ENCODE data around the gene FHL3. TPM values are rescaled to one million over a fixed set of nuclear protein-coding genes. Genes with fewer than 3 reads are reported as not detected.
A peak's percentile ranks its signal among the peaks of the same experiment; 100 is the strongest.

FHL3 gene
- total RNA-seq, 1 experiment from 2014 or later: 1.2 TPM

DNA sequence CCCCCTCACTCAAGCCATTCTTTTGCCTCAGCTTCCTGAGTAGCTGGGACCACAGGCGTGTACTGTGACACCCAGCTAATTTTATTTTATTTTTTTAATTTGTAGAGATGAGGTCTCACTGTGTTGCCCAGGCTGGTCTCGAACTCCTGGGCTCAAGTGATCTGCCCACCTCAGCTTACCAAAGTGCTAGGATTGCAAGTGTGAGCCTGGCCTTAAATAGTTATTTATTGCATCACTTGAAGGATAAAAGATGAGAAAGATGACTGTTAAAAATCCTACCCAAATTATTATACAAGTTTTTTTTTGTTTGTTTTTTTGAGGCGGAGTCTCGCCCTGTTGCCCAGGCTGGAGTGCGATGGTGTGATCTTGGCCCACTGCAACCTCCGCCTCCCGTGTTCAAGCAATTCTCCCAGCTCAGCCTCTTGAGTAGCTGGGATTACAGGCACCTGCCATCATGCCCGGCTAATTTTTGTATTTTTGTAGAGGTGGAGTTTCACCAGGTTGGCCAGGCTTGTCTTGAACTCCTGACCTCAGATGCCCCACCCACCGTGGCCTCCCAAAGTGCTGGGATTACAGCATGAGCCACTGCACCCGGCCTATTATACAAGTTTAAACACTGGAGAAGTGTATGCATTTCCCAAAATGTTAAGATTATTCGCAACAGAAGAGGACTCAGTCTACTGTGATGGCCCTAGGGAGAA lies 9.6 kb upstream of the FHL3 start:
- no peak for DNase-seq (ENCODE audit: extremely low read depth, low read depth)

DNA sequence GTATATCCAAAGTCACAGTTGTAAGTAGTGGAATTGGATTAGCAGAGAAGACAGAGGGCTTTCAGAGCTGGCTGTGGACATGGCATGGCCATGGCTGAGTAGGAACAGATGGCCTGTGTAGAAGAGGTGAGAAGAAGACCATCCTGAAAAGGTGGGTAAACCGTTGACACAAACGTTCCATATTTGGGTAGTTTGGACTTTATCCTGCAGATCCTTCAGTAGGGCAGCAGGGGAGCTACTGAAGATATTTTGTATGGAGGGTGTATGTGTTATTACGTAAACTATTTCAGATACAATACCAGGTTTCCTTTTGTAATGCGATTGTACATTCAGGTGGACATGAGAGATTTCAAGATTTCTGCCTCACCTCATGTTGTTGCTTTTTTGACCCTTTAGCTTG lies 8.9 kb upstream of the FHL3 start:
- DNase-seq (ENCODE audit: extremely low read depth, low read depth): no peak

DNA sequence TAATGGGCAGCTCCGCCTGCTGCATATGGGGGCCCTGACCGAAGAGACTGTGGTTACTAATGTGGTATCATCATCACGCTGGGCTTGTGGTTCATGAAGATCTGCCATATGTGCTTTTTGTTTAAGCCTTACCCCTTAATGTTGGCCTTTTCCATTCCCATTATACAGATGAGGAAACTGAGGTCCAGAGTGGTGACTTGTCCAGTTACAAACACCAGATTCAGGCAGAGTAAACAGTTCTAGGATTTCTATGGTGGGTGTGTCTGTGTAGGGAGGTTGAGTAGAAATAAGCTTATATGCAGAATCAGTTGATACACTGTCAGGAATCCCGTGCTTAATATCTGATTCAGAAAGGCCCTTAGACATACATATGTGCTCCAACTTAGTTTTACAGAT lies 7.9 kb upstream of the FHL3 start:
- DNase-seq (ENCODE audit: extremely low read depth, low read depth): no peak

DNA sequence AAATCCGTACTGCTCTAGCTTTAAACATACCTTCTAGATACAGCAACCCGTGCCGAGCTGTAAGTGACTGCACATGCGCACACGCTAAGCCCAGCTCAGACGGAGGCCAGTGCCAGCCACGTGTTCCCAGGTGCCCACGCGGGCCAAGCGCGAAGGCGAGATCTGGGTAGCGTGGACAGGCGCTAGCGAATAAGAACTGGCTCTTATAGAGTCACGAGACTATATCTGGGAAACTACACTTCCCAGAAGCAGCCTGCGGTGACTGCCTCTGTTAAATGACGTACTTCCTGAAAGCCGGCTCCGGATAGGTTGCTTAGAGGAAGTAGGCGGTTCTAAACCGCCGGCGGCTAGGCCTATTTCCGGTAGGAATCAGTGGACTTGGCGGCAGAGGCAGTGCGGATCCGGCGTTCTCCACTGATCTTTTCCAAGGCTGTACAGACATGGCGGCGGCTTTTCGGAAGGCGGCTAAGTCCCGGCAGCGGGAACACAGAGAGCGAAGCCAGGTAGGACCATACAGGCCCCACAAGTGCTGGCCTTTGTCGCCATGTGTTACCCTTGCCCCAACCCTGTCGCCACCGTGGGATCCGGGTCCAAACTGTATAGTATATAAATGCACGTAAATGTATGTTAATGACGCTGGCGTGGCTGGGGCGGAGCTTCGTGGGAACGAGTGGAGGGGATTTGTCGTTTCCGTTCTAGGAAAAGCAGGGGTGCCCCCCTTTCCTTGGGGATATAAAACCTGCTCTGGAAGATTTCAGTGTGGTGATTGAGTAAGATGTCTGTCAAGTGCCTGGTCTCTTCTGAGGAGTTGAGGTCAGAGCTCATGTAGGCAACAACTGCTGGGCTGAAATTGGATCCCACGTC lies 7.3 kb upstream of the FHL3 start, which contains the start of gene UTP11:
Gene UTP11 (plus strand): TSS at position 372 of the 864 bp plus-strand sequence. CDS start 69 bp downstream, at position 441.
- DNase-seq (ENCODE audit: extremely low read depth, low read depth): peak; percentile 97

DNA sequence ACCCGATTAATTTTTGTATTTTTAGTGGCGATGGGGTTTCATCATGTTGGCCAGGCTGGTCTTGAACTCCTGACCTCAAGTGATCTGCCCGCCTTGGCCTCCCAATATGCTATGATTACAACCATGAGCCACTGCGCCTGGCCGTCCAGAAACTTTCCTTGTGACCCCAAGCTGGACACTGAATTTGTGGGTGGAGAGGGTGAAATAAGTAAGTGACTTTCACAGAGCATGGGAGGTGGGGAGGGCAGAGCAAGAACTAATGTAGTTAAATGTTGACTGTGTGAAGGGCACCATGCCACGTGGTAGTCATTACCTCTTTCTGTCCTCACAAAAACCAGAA lies 4.5 kb upstream of the FHL3 start:
- no peak for DNase-seq (ENCODE audit: extremely low read depth, low read depth)

DNA sequence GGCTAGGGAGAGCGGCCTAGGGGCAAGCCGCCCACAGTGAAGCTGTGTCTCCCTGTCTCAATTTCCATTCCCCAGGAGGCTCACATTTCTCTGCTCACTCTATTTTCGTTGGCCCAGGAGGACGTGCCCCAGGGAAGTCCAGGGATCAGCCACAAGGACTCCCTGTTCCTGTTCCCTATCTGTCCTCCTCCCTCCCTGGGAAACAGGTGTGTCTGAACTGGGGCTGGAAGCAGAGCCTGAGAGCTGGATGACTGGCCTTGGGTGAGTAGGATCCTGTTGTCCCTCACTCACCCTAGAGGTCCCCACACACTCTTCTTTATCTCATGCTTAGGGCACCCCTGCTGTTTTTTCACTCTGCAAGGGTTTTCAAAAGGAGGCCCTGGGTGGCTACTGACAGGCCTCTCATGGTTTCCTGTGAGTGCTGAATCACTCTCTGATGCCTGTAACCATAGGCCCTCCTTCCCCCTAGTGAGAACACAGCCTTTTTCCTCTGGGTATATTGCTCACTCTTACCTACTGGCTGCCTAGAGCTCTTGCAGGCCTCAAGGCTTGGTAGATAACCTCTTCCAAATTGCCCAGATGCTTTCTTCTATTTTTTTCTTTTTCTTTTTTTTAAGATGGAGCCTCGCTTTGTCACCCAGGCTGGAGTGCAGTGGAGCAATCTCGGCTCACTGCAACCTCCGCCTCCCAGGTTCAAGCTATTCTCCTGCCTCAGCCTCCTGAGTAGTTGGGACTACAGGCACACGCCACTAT lies 4.0 kb upstream of the FHL3 start:
- DNase-seq (ENCODE audit: extremely low read depth, low read depth): no peak

DNA sequence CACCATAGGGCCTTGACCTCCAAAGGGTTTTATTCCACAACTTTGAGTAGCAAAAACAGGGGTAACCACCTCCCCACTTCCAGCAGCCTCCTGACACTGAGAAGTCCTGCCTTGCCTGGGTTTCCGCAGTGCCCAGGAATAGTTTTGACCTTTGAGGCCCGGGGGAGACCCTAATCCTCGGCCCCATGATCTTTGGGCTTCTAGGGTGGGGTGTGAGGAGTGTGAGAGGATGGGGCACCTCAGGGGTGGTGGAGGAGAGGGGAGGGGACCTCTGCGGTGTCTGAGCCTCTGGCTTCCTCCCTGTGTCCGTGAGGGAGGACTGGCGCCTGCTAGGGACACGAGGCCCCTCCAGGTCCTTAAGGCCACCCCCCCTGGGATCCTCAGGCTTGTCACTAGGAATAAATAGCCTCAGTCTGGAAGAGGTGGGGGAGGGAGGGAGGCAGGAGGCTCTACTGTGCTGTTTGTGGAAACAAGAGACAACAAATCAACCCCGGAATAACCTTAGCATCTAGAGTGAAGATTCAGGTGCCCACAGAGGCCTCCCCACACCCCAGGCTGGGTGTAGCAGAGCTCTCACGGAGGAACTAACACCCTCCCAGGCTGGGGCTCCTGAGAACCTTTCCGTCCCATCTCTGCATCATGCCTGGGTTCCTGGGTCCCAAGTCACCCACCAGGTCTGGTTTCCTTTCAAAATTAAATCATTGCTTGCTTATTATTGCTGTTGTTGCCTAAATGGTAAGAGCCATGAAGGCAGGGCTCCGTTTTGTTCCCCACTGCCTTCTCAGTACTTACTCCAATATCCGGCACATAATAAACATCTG lies 904 bp upstream of the FHL3 start:
- DNase-seq (ENCODE audit: extremely low read depth, low read depth): no peak

DNA sequence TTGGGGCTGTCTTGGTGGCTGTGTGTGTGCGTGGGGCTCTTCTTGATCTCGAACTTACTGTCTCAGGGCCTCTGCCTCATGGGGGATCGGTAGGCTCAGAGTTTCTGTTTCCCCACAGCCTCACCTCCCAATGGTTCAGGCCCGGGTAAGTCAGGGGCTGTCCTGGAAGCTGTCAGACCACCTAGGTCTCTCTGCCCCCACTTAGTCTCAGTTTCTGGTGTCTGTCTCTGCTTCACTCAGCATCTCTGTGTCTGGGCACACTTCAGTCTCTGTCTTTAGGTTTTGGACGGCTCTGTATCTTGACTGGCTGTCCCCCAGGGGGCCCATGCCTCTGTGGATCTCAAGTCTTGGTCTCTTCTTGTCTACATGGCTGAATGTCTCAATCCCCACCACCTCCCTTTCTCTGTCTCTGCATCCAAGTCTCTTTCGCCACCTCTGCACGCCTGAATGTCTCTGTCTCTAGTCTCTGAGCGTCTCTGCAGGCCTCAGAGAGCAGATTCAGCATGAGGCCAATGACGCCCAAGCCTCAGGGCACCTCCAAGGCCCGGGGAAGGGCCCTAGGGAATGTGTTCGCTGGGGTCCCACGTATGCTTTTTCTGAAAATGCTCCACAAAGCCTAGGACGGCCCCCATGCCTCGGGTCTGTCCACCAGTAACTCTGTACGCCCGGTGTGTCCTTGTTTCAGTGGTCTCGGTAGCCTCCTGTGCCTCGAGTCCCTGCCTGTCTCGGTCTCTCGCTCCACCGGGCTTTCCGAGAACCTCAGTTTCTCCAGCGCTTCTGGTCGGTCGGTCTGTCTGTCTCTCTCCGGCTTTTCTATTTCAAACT lies 818 bp downstream of the FHL3 start:
- DNase-seq (ENCODE audit: extremely low read depth, low read depth): no peak

DNA sequence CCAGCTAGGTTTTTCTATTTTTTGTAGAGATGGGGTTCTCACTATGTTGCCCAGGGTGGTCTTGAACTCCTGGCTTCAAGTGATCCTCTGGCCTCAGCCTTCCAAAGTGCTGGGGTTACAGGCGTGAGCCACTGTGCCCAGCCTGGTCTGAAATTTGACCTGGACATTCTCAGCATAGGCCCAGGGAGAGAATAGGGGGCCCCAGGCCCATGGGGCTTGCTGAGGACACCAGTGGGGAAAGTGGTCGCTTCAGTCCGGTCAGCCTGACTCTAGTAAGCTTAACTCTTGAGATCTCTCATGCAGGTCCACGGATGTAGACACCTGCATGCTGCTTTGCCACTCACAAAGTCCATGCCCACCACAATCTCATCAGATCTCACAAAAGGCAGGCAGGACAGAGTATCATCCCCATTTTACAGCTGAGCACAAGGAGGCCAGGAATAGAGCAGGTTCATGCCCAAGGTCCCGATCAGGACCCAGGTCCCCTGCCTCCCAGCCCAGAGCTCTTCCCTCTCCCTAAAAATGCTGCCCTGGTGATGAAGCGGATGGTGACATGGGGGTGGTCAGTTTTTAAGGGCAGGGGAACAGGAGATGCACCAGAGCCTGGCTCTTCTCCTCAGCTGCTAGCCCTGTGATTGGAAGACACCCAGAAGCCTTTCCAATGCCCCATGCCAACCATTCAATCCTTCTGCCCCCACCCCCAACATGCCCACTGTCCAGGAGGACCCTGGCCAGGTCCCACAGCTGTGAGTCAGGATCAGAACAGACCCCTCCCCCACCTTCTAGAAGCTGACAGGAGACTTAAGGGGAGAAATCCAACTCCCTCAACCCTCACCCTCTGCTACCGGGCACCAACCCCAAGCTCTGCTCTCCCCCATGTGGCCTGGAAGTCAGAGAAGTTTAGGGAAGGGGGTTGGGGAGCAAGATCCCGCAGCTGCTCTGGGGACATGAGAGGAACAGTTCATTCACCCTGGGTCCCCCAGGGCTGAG lies 1.8 kb downstream of the FHL3 start:
- DNase-seq (ENCODE audit: extremely low read depth, low read depth): no peak

DNA sequence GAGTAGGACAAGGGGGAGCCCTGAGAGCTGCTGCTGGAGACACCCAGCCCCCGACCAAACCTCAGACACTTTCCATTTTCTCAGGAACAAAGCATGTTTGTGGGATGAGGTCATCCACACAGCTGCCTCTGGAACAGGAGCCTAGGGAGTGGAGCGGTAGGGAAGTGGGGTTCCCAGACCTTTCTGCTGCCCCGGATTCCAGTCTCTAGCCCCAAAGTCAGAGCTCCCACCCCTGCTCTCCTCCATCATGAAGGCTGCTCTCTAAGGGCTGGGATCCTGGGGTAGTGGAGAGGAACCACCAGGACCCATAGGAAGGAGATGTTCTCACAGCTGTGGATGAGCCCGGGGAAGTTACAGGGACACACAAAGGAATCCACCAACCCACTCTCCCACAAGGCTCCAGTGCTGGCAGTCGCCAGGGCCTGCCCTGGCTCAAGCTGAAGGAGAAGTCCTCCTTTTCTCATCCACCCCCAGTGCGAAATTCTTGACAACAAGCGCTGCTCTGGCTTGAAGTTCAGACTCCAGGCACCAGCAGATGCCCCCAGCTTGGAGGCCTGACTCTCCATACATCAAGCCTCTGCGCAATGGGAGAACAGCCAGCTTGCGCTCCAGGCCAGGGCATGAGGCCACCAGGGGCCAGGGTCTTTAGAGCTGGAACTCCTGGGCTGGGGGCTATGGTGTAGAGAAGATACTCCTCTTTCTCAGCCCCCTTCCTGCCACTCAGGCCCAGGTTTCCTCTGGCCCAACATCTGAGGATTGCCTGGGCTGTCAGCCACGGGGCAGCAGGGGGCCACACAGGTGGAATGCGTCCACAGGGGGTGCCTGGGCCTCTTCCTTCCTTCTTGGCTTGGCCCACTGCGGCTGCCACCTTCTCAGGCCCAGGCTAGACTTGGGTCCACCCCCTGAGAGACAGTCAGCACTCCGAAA lies 4.5 kb downstream of the FHL3 start:
- no peak for DNase-seq (ENCODE audit: extremely low read depth, low read depth)

DNA sequence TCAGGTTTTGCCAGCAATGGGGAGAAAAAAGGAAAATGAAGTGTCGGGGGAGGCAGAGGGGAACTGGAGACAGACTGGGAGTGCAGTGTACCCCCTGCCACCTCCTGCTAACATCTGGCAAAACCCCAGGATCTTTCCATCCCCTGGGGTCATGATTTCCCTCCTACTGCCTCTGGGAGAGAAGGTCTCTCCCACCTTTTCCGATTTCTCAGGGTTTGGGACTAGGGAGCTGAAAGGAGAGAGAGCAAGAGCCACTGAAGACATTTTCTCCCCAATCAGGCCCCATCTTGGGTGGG lies 5.1 kb downstream of the FHL3 start:
- DNase-seq (ENCODE audit: extremely low read depth, low read depth): no peak

DNA sequence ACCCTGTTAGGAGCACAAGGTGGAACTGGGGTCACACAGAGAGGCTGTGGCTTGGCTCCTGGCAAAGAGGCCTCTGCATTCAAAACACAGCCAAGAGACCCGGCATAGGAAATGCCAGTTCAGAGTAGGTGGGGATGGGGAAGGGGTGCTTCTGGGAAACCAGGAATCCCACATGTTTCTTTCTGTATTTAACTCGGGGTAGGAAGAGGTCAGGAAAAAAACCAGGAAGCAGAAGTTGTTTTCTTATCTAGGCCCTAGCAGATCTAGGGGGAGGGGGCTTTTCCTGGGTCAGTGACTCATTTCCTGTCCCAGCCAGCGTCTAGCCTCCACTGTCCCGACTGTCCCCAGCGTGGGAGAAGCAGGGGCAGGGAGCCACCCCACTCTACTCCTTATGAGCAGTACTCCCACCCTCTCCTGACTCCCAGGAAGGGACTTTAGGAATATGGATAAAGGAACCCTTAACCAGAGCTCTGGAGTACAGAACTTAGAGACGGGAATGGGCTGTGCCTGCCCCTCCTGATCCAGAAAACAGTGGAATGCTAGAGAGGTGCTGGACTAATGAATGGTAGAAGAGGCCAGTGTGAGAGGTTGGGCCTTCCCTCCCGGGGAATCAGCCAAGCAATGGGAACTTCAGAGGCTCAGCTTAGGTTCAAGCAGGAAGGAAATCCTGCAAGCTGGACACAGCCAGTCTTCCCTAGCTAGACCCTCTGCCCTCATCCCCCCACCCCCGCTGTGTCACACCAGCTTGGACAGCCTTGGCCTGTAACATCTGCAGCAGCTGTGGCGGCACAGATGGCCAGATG lies 5.7 kb downstream of the FHL3 start:
- no peak for DNase-seq (ENCODE audit: extremely low read depth, low read depth)

DNA sequence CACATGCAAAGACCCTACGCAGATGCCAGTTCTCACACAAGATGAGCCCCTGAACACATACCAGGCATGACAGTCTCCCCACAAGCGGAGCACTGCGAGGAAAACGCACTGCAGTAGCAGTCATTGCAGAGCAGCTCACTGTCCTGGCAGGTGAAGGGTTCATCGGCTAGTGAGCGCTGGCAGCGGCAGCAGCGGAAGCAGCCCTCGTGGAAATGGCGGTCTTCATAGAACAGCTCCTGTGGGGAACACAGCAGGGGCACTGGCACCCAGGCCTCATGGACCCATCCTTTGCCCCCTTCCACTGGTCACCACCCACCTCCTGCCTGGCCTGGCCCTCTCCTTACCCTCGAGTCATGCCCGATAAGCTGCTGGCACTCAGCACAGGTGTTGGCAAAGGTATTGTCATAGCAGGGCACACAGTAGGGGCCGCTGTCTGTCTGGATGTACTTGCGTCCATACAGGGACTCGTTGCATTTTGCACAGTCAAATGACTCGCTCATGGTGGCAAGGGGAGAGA lies 6.3 kb downstream of the FHL3 start:
- no peak for DNase-seq (ENCODE audit: extremely low read depth, low read depth)

DNA sequence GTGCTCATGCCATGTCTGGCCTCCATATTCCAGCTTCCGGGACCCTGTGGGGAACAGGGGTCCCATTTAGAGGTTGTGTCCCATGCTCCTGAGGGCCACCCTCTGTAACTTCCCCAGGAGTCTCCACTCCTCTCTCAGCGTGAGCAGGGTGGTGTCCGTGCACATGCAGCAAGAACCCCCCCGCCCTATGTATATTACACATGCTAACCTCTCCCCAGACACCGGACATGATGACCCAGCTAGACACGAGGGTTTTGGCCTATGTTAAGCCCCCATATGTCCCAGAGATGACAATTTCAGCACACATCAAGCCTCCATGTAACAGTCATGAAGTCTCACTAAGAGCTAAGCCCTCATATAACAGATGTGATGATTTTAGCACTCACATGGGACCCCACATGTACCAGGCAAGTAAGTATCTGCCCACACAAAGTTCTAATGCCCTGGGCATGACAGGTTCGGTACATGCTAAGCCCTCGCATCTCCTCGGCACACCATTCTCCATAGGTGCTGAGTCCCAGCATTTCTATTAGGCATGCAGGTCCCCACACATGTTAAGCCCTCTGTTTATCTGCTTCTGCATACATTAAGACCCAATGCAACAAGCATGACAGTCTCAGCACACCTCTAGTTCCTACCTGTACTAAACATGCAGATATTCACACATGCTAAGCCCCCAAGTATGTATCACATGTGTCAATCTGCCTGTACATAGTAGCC lies 7.1 kb downstream of the FHL3 start:
- no peak for DNase-seq (ENCODE audit: extremely low read depth, low read depth)

DNA sequence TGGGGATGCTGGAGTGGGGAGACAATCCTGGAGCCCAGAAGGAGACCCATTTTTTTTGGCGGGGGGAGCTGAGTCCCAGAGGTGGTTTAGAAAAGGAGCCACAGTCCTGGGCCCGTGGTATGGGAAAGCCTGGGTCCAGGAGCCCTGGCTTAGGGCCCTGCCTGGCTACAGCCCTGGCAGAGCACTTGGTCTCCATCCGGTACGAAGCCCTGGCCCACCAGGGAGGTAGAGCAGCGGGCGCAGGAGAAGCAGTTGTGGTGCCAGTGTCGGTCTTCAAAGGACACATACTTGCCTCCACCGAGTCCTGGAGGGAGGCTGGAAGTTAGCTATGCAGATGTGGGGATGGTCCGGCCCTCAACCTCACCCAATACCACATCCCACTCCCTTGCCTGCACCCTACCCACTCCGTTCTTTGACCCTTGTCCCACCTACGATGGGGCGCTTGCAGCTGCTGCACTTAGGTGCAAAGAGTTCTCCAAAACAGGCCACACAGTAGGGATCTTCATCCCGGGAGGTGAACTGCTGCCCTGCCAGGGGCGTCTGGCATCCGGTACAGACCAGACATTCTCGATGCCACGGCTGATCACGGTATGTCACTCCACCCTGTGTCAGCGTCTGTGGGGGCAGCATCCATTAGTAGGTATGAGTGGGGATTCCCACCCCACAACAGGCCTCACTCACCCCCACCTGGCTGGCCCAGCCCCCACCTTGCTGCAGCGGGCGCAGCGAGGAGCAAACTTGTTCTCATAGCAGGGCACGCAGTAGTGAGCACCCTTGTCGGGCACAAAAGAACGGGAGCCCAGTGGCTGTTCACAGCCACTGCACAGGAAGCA lies 7.8 kb downstream of the FHL3 start:
- no peak for DNase-seq (ENCODE audit: extremely low read depth, low read depth)
